Glutamatergic neuron (in vitro differentiated cells): ENCODE data around the gene NTM. TPM values are rescaled to one million over a fixed set of nuclear protein-coding genes. Genes with fewer than 3 reads are reported as not detected.

Experiments
- DNase-seq: peaks from one replicate; pipeline ENCODE4 v3.0.0; 2022
- H3K27ac Mint-ChIP-seq: one replicate; pipeline ENCODE4 v1.8.0; 2020; ENCODE audit warnings: mild to moderate bottlenecking, mixed read lengths, inconsistent platforms; ENCODE audit not compliant: unreplicated experiment
- H3K27me3 Mint-ChIP-seq: one replicate; pipeline ENCODE4 v1.8.0; 2020; ENCODE audit warnings: mild to moderate bottlenecking, moderate library complexity, mixed read lengths, inconsistent platforms; ENCODE audit not compliant: unreplicated experiment
- H3K36me3 Mint-ChIP-seq: one replicate; pipeline ENCODE4 v1.8.0; 2020; ENCODE audit warnings: mild to moderate bottlenecking, mixed read lengths, inconsistent platforms; ENCODE audit not compliant: unreplicated experiment
- H3K4me1 Mint-ChIP-seq: one replicate; pipeline ENCODE4 v1.8.0; 2020; ENCODE audit warnings: mild to moderate bottlenecking, low read depth, mixed read lengths, inconsistent platforms; ENCODE audit not compliant: unreplicated experiment
- H3K4me3 Mint-ChIP-seq: one replicate; pipeline ENCODE4 v1.8.0; 2020; ENCODE audit warnings: mild to moderate bottlenecking, mixed read lengths, inconsistent platforms; ENCODE audit not compliant: unreplicated experiment
- H3K9me3 Mint-ChIP-seq: one replicate; pipeline ENCODE4 v1.8.0; 2020; ENCODE audit warnings: mild to moderate bottlenecking, moderate library complexity, mixed read lengths, inconsistent platforms; ENCODE audit not compliant: unreplicated experiment
- CTCF ChIP-seq: fragments of 200-600 bp; sonication (generic); IDR thresholded peaks from one replicate; pipeline ENCODE4 v1.5.0; 2021; ENCODE audit not compliant: partially characterized antibody, unreplicated experiment
- total RNA-seq: library from RNA; stranded (reverse); fragmentation: NEBNext Ultra II Directional; extraction: Animal tissue kit (Norgen Biotek cat#: 25700); gene quantifications from one replicate; pipeline ENCODE4 v1.2.1, GENCODE V29; 2021; ENCODE audit not compliant: unreplicated experiment

Gene NTM
- total RNA-seq, 1 donor from 2014 or later: 1.2 TPM

GRCh38 chr11:131977231-131977630 lies 606.8 kb downstream of the NTM start:
- TF ChIP-seq CTCF: no peak

GRCh38 chr11:131977854-131978253 lies 607.4 kb downstream of the NTM start:
- Mint-ChIP-seq H3K4me3 (no peak overlapping the region), H3K4me1 (peaks cover 4% of the 10 kb centered on the region), H3K27ac (no peak overlapping the region), H3K27me3 (no peaks in the 10 kb centered on the region), H3K36me3 (no peaks in the 10 kb centered on the region), H3K9me3 (no peaks in the 10 kb centered on the region)
- no peak for DNase-seq
- TF ChIP-seq CTCF: no peak

More at GRCh38 chr11:131977231-131977630, 606.8 kb downstream of the NTM start:
- no peak overlapping the region for H3K4me3 Mint-ChIP-seq
- no peaks in the 10 kb centered on the region for H3K9me3 Mint-ChIP-seq
- no peak overlapping the region for H3K27ac Mint-ChIP-seq
- no peaks in the 10 kb centered on the region for H3K36me3 Mint-ChIP-seq
- no peak for DNase-seq
- H3K4me1 Mint-ChIP-seq: peaks cover 3% of the 10 kb centered on the region
- H3K27me3 Mint-ChIP-seq: no peaks in the 10 kb centered on the region

GRCh38 chr11:131978351-131978750 lies 607.9 kb downstream of the NTM start:
- no peak for TF ChIP-seq CTCF
- H3K9me3 Mint-ChIP-seq: no peaks in the 10 kb centered on the region
- H3K4me3 Mint-ChIP-seq: no peak overlapping the region
- no peak for DNase-seq
- H3K27me3 Mint-ChIP-seq: no peaks in the 10 kb centered on the region
- H3K27ac Mint-ChIP-seq: no peak overlapping the region
- H3K36me3 Mint-ChIP-seq: no peaks in the 10 kb centered on the region
- peaks cover 4% of the 10 kb centered on the region for H3K4me1 Mint-ChIP-seq

- H3K4me3 Mint-ChIP-seq: no peak overlapping the region
- no peaks in the 10 kb centered on the region for H3K36me3 Mint-ChIP-seq
- no peaks in the 10 kb centered on the region for H3K27me3 Mint-ChIP-seq
- H3K9me3 Mint-ChIP-seq: no peaks in the 10 kb centered on the region
- H3K27ac Mint-ChIP-seq: no peak overlapping the region
- TF ChIP-seq CTCF: no peak
- no peak for DNase-seq
- peaks cover 4% of the 10 kb centered on the region for H3K4me1 Mint-ChIP-seq
Measured at GRCh38 chr11:131979364-131979763, 608.9 kb downstream of the NTM start.

- DNase-seq: no peak
- Mint-ChIP-seq H3K27me3 (no peaks in the 10 kb centered on the region), H3K9me3 (no peaks in the 10 kb centered on the region), H3K36me3 (no peaks in the 10 kb centered on the region), H3K27ac (no peak overlapping the region), H3K4me1 (peaks cover 6% of the 10 kb centered on the region), H3K4me3 (no peak overlapping the region)
- TF ChIP-seq CTCF: no peak
Measured at GRCh38 chr11:131980199-131980598, 609.8 kb downstream of the NTM start.
